ENCODE measurements around the gene MPC2.
"Not testable (repeated sequence)": the region's sequence is repeated elsewhere in the genome, so short reads cannot be mapped to it uniquely, and the experiment has no call there.

Gene MPC2

GRCh38 chr1:167934426-167935215 is 2.3 kb downstream of the MPC2 start:
- no peak for DNase-seq

DNA sequence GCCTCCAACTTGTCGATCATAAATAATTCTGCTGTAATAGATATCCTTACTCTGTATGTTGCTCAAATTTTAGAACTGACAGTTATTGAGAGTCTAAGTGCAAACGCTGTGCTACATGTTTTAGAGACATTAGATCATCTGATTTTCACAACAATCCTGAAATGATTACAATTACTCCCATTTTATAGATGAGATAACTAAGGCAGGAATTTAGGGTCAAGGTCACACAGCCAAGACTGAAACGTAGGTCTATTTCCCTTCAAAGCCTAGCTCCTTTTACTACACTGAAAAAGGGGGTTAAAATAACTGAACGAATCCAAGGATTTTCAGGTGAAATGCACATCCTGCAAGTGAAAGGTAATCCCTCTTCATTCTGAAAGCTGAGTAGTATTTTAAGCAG is 3.1 kb downstream of the MPC2 start:
- no peak for DNase-seq

GRCh38 chr1:167929725-167930124 is 7.1 kb downstream of the MPC2 start:
- no peak for DNase-seq

GRCh38 chr1:167928919-167929318 is 8.0 kb downstream of the MPC2 start:
- not testable (repeated sequence) for DNase-seq

GRCh38 chr1:167928457-167928852 is 8.4 kb downstream of the MPC2 start:
- no peak for DNase-seq

GRCh38 chr1:167927046-167927754 is 9.7 kb downstream of the MPC2 start:
- DNase-seq: no peak

GRCh38 chr1:167926486-167926997 is 10.3 kb downstream of the MPC2 start:
- no peak for DNase-seq

DNA sequence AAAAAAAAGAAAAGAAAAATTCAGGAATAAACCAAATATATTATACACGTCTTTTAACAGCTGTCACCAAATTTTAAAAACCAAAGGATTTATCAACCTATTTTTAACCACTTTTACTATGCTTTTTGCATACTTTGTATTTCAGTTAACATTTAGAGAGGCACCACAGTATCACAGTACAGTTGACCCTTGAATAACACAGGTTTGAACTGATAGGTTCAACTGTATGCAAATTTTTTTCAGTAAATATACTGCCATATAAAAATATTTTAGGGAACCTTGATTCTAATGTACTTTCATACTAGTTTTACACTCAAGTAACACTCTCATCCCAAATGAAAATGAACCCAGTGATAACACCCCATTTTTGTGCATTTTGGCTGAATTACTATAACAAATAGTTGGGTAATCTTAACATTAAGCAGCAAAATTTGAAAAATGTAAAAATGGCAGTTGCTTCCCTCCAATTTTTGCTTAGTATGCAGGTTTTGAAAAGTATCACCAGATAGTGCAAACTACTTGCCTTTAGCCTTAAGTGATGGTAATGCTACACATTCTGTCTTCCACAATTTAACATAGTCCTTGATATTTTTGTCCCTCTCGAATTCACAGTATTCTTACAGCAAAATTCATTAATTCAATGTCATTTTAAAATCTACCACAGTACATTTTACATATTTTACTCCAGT is 12.2 kb downstream of the MPC2 start:
- no peak for DNase-seq

GRCh38 chr1:167924102-167924501 is 12.8 kb downstream of the MPC2 start:
- DNase-seq: no peak

GRCh38 chr1:167923324-167924056 is 13.4 kb downstream of the MPC2 start:
- DNase-seq: no peak

DNA sequence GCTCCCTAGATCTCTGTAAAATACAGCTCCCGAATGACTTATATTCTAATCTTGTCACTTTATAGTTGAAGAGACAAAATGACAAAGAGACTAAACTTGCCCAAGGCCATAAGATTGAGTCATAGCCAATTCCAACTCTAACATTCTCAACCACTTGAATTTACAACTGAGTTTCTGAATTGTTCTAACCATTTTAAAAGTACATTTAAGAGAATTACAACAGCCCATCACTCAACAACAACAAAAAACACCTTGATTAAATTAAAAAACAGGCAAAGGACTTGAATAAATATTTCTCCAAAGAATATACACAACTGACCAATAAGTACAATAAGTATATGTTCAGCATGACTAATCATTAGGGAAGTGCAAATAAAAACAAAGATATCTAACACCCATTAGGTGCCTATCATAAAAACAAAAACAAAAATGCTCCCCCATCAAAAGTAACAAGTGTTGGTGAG is 14.2 kb downstream of the MPC2 start:
- no peak for DNase-seq

DNA sequence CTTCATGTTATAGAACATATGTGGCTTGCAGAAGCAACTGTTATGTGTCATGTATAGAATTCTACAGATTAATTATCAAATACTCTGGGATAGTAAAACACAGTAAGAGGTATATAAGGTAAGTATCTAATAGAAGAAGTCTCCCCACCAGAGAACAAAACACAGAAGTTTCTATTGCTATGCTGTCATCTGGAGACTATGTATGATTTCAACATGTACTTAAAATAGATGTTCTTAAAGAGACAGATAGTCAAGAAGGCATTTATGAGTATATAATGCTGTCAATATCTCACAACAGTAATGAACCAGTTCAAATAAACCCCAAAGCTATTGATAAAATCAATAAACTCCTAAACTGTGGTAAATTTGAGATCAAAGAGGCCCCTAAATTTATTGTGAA is 14.8 kb downstream of the MPC2 start:
- no peak for DNase-seq

- no peak for DNase-seq
These were observed 19.9 kb downstream of the MPC2 start for GRCh38 chr1:167916766-167917511.

DNA sequence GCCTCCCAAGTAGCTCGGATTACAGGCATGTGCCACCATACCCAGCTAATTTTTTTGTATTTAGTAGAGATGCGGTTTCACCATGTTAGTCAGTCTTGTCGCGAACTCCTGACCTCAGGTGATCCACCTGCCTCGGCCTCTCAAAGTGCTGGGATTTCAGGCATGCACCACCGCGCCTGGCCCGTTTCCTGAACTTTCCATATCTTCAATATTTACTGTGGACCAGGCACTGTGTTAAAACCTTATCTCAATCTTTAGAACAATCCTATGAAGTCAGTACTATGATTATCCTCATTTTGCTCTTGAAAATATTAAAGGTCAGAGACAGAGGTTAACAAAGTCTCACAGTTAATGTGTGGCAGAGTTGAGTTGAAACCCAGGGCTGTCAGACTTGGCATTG is 21.3 kb downstream of the MPC2 start:
- no peak for DNase-seq

DNA sequence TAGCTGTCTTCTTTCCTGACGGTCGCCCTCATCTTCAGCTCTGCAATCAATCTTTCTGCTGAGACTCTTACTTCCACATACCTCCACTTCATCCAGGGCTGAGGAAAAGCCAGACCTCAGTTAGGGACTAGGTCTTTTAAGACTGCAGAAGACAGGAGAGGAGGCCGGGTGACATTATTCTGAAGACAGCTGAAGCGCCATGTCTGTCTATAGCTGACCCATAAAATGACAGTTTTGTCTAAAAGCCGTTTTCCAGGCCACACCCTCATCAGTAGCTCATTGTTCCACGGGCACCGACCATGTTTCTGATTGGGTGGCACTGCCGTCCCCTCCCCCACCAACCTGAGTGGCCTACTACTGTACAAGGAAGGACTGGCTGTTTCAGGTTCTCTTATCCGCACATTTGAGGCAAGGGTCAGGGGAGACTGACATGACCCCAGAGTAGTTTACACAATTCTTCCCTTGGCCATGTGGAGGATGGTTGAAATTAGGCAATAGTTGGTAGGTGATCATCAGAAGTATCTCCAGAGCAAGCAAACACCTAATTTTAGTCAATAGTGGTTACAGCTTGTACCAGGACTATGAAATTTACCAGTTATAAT is 22.9 kb downstream of the MPC2 start, which contains the start of gene ADCY10:
ADCY10 (minus strand) TSS at position 240 of the 602 bp plus-strand sequence. CDS start 8,994 bp downstream, outside the sequence.
- no peak for DNase-seq

DNA sequence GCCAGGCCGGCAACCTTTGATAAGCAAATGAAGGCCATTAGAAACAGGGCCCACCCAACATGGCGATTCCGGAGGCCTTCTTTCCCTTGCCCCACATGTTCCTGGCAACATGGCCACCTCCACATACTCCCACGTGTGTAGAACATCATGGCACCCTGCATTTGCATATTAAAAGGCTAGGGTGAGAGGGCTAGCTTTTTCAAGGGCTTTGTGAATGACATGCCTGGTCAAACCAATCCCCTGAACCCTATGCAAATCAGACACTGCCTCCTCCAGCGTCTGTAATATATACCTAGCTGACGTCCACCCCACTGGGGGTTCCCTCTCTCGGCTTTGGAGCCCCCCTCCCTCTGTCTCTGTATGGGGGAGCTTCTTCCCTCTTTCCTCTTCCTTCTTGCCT is 24.6 kb downstream of the MPC2 start:
- no peak for DNase-seq

DNA sequence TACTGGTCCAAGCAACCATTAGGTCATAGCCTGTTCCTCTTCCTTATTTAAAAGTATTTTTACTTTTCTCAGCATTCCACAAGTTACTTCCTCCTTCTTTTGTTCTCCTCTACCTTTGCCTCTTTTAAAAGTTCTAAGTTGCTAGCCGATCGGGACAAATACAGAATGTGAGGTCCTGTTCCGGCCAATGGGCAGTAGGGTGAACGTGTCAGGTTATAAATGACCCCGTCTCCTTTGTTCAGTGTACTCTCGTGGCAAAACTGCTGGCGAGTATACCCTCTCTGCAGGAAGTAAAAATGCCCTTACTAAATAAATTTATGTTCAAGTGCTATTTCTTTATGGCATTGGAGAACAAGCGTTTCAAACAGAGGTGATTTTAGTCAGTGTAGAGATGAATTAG is 25.5 kb downstream of the MPC2 start:
- no peak for DNase-seq

- no peak for DNase-seq
These were observed 26.3 kb downstream of the MPC2 start for GRCh38 chr1:167910530-167910929.

GRCh38 chr1:167909691-167910180 is 27.1 kb downstream of the MPC2 start:
- no peak for DNase-seq

DNA sequence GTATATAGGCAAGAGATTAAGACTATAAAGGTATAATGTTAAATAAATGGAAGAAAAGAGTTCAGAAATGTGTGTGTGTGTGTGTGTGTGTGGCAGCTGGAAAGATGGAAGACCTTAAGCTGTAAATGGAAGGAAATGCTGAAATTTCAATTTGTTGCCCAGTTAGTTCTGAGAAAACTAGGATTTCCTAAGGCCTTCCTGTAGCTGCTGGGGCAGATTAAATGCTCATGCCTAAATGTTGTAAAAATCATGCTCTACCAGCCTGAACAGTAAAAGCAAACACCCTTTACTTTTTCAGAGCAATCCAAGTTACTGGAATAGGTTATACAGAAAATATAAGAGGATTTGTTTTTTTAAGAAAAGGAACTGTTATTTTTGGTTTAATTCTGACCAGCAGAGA is 31.2 kb downstream of the MPC2 start:
- no peak for DNase-seq

- DNase-seq: no peak
These were observed 31.7 kb downstream of the MPC2 start for GRCh38 chr1:167905182-167905581.
